HCT116 (cell line): ENCODE data around the gene CNOT10.

Source experiments
- CEBPB ChIP-seq: IDR thresholded peaks from 2 replicates; pipeline ENCODE4 v1.6.1; 2012; ENCODE audit warnings: low read depth
- EZH2 ChIP-seq: fragments of 200-600 bp; sonication (generic); IDR thresholded peaks from 2 replicates; pipeline ENCODE4 v1.6.1; 2017; ENCODE audit warnings: antibody characterized with exemption, mixed run types
- FOSL1 ChIP-seq: IDR thresholded peaks from 2 replicates; pipeline ENCODE4 v1.6.1; 2012; ENCODE audit warnings: low read depth
- JUND ChIP-seq: IDR thresholded peaks from 2 replicates; pipeline ENCODE4 v1.6.1; 2012
- POLR2A ChIP-seq: IDR thresholded peaks from 2 replicates; pipeline ENCODE4 v1.7.0; 2011; ENCODE audit warnings: borderline replicate concordance; ENCODE audit not compliant: insufficient read depth, insufficient read length; ENCODE audit errors: extremely low read depth
- RAD21 ChIP-seq: IDR thresholded peaks from 2 replicates; pipeline ENCODE4 v1.6.1; 2012; ENCODE audit warnings: low read depth, mild to moderate bottlenecking
- SIN3A ChIP-seq: IDR thresholded peaks from 2 replicates; pipeline ENCODE4 v1.6.1; 2012; ENCODE audit warnings: low read depth
- SRF ChIP-seq: IDR thresholded peaks from 2 replicates; pipeline ENCODE4 v1.6.1; 2012; ENCODE audit warnings: low read depth
- ZBTB33 ChIP-seq: IDR thresholded peaks from 2 replicates; pipeline ENCODE4 v1.6.1; 2011; ENCODE audit warnings: mild to moderate bottlenecking, low read length, moderate library complexity; ENCODE audit not compliant: insufficient replicate concordance; ENCODE audit errors: extremely low read depth
- TF ChIP-seq, protein P1 (sequence below): IDR thresholded peaks from 2 replicates; pipeline ENCODE4 v1.6.1; 2012
- TF ChIP-seq, protein P2 (sequence below), 3 experiments: fragments of 200-600 bp in 1 of 3; sonication (generic) in 1 of 3; IDR thresholded peaks in 2 of 3; conservative IDR thresholded peaks in 1 of 3; 2 replicates each; pipeline ENCODE4 v1.5.1; 2012 to 2017; ENCODE audit warnings: low read depth in 2 of 3, low read length in 2 of 3, antibody characterized with exemption in 1 of 3, borderline replicate concordance in 1 of 3, control low read depth in 1 of 3, mild to moderate bottlenecking in 1 of 3, mixed read lengths in 1 of 3, mixed run types in 1 of 3, moderate library complexity in 1 of 3; ENCODE audit not compliant: insufficient read depth in 1 of 3
- TF ChIP-seq, protein P3 (sequence below): IDR thresholded peaks from 2 replicates; pipeline ENCODE4 v1.6.1; 2012; ENCODE audit warnings: low read depth

DNA sequence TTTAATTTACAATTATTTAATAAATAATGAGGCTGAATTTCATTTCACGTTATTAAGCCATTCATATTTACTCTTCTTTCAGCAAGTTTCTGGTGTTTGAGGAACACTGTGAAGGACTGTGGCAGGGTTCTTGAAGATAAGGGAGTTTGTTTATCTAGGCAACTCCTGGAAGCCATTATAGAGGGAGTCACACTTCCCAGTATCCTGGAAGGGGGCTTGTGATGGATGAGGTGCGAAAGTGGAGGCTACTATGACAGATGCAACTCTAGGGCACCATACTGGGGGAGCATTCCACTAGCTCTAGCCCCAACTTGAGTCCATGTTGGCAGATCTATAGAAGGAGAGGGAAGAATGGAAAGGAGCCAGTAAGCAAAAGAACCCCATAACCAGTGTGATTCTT lies 14.4 kb downstream of the CNOT10 start:
- TF ChIP-seq, protein P1, sequence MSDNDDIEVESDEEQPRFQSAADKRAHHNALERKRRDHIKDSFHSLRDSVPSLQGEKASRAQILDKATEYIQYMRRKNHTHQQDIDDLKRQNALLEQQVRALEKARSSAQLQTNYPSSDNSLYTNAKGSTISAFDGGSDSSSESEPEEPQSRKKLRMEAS = no peak
- no peak for TF ChIP-seq RAD21
- TF ChIP-seq SIN3A = no peak
- TF ChIP-seq, protein P2, sequence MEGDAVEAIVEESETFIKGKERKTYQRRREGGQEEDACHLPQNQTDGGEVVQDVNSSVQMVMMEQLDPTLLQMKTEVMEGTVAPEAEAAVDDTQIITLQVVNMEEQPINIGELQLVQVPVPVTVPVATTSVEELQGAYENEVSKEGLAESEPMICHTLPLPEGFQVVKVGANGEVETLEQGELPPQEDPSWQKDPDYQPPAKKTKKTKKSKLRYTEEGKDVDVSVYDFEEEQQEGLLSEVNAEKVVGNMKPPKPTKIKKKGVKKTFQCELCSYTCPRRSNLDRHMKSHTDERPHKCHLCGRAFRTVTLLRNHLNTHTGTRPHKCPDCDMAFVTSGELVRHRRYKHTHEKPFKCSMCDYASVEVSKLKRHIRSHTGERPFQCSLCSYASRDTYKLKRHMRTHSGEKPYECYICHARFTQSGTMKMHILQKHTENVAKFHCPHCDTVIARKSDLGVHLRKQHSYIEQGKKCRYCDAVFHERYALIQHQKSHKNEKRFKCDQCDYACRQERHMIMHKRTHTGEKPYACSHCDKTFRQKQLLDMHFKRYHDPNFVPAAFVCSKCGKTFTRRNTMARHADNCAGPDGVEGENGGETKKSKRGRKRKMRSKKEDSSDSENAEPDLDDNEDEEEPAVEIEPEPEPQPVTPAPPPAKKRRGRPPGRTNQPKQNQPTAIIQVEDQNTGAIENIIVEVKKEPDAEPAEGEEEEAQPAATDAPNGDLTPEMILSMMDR (IDR thresholded peaks at IDR 0.05 in 2 of 3, conservative IDR thresholded peaks at IDR 0.05 in 1 of 3; ENCODE audit: borderline replicate concordance in 1 of 3, insufficient read depth in 1 of 3, low read depth in 2 of 3, low read length in 2 of 3) = no peak
- TF ChIP-seq CEBPB = no peak
- TF ChIP-seq POLR2A = no peak
- TF ChIP-seq EZH2 = no peak
- no peak for TF ChIP-seq SRF
- no peak for TF ChIP-seq JUND
- no peak for TF ChIP-seq FOSL1
- no peak for TF ChIP-seq ZBTB33
- TF ChIP-seq, protein P3, sequence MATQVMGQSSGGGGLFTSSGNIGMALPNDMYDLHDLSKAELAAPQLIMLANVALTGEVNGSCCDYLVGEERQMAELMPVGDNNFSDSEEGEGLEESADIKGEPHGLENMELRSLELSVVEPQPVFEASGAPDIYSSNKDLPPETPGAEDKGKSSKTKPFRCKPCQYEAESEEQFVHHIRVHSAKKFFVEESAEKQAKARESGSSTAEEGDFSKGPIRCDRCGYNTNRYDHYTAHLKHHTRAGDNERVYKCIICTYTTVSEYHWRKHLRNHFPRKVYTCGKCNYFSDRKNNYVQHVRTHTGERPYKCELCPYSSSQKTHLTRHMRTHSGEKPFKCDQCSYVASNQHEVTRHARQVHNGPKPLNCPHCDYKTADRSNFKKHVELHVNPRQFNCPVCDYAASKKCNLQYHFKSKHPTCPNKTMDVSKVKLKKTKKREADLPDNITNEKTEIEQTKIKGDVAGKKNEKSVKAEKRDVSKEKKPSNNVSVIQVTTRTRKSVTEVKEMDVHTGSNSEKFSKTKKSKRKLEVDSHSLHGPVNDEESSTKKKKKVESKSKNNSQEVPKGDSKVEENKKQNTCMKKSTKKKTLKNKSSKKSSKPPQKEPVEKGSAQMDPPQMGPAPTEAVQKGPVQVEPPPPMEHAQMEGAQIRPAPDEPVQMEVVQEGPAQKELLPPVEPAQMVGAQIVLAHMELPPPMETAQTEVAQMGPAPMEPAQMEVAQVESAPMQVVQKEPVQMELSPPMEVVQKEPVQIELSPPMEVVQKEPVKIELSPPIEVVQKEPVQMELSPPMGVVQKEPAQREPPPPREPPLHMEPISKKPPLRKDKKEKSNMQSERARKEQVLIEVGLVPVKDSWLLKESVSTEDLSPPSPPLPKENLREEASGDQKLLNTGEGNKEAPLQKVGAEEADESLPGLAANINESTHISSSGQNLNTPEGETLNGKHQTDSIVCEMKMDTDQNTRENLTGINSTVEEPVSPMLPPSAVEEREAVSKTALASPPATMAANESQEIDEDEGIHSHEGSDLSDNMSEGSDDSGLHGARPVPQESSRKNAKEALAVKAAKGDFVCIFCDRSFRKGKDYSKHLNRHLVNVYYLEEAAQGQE = no peak
